HEK293T (cell line): Measurements from ENCODE around the gene ITPKA.

Experiments used
- BHLHE40 ChIP-seq: fragments of 450-650 bp; IDR thresholded peaks from 2 replicates; pipeline ENCODE4 v1.6.1; 2016; ENCODE audit warnings: mild to moderate bottlenecking, moderate library complexity, borderline replicate concordance
- CTBP1 ChIP-seq: fragments of 450-650 bp; IDR thresholded peaks from 2 replicates; pipeline ENCODE4 v1.6.1; 2016; ENCODE audit warnings: borderline replicate concordance
- ELF4 ChIP-seq: fragments of 450-650 bp; IDR thresholded peaks from 2 replicates; pipeline ENCODE4 v1.6.1; 2017; ENCODE audit warnings: antibody characterized with exemption
- FOXA1 ChIP-seq: fragments of 450-650 bp; IDR thresholded peaks from 2 replicates; pipeline ENCODE4 v1.6.1; 2016; ENCODE audit warnings: mild to moderate bottlenecking
- FOXK2 ChIP-seq: fragments of 450-650 bp; IDR thresholded peaks from 2 replicates; pipeline ENCODE4 v1.6.1; 2016; ENCODE audit warnings: mild to moderate bottlenecking
- FOXM1 ChIP-seq: fragments of 450-650 bp; IDR thresholded peaks from 2 replicates; pipeline ENCODE4 v1.6.1; 2017; ENCODE audit warnings: mild to moderate bottlenecking, borderline replicate concordance
- HDGF ChIP-seq: fragments of 450-650 bp; IDR thresholded peaks from 2 replicates; pipeline ENCODE4 v1.6.1; 2017; ENCODE audit warnings: antibody characterized with exemption, borderline replicate concordance
- PKNOX1 ChIP-seq: fragments of 450-650 bp; IDR thresholded peaks from 2 replicates; pipeline ENCODE4 v1.6.1; 2016
- SP1 ChIP-seq: fragments of 450-650 bp; IDR thresholded peaks from 2 replicates; pipeline ENCODE4 v1.6.1; 2017
- SUZ12 ChIP-seq: fragments of 450-650 bp; IDR thresholded peaks from 2 replicates; pipeline ENCODE4 v1.6.1; 2016; ENCODE audit warnings: mild to moderate bottlenecking
- ZNF384 ChIP-seq: fragments of 450-650 bp; IDR thresholded peaks from 2 replicates; pipeline ENCODE4 v1.6.1; 2016

GRCh38 chr15:41492597-41493204 is 973 bp upstream of the ITPKA start:
- TF ChIP-seq FOXM1 (no peak), FOXA1 (no peak), SP1 (no peak), HDGF (no peak), ZNF384 (no peak), BHLHE40 (no peak), PKNOX1 (no peak), ELF4 (no peak), CTBP1 (no peak), SUZ12 (no peak), FOXK2 (no peak)
